Astrocyte (in vitro differentiated cells and primary cell): ENCODE data around the gene CEACAM3. TPM values are rescaled to one million over a fixed set of nuclear protein-coding genes. Genes with fewer than 3 reads are reported as not detected.

Experiments
- DNase-seq: peaks from one replicate; pipeline ENCODE4 v3.0.0-alpha.2; 2010; ENCODE audit warnings: low read depth
- FAIRE-seq: peaks from 2 replicates; lab custom pipeline; 2011; peaks lifted over from hg19 to GRCh38; lab: Jason Lieb, UNC
- H2AFZ ChIP-seq: 2 replicates; pipeline ENCODE4 v1.6.0; 2012; ENCODE audit warnings: low read depth, low read length, inconsistent platforms
- H3K27ac ChIP-seq: 2 replicates; pipeline ENCODE4 v1.5.1; 2011; ENCODE audit warnings: low read depth, low read length, inconsistent platforms
- H3K27me3 ChIP-seq: 2 replicates; pipeline ENCODE4 v1.6.0; 2011; ENCODE audit warnings: low read length, inconsistent platforms; ENCODE audit not compliant: insufficient read depth
- H3K36me3 ChIP-seq: 2 replicates; pipeline ENCODE4 v1.5.1; 2011; ENCODE audit warnings: low read length, inconsistent platforms; ENCODE audit not compliant: insufficient read depth
- H3K4me1 ChIP-seq: 2 replicates; pipeline ENCODE4 v1.5.1; 2011; ENCODE audit warnings: low read length, inconsistent platforms; ENCODE audit not compliant: insufficient read depth
- H3K4me2 ChIP-seq: 2 replicates; pipeline ENCODE4 v1.6.0; 2012; ENCODE audit warnings: low read length, inconsistent platforms
- H3K4me3 ChIP-seq: 2 replicates; pipeline ENCODE4 v1.5.1; 2011; ENCODE audit warnings: low read depth, mild to moderate bottlenecking, low read length, inconsistent platforms; ENCODE audit not compliant: insufficient read depth
- H3K79me2 ChIP-seq: 2 replicates; pipeline ENCODE4 v1.6.0; 2012; ENCODE audit warnings: mild to moderate bottlenecking, low read length, inconsistent platforms; ENCODE audit not compliant: insufficient read depth
- H3K9ac ChIP-seq: 2 replicates; pipeline ENCODE4 v1.6.0; 2012; ENCODE audit warnings: mild to moderate bottlenecking, low read length, inconsistent platforms
- H3K9me3 ChIP-seq: 2 replicates; pipeline ENCODE4 v1.5.1; 2012; ENCODE audit warnings: low read depth, mild to moderate bottlenecking, low read length, inconsistent platforms; ENCODE audit not compliant: insufficient read depth
- H4K20me1 ChIP-seq: 2 replicates; pipeline ENCODE4 v1.6.0; 2012; ENCODE audit warnings: low read length, inconsistent platforms; ENCODE audit not compliant: insufficient read depth
- H3K27ac Mint-ChIP-seq: one replicate; pipeline ENCODE4 v1.8.0; 2021; ENCODE audit warnings: mild to moderate bottlenecking, mixed read lengths; ENCODE audit not compliant: unreplicated experiment
- H3K27me3 Mint-ChIP-seq: one replicate; pipeline ENCODE4 v1.8.0; 2021; ENCODE audit warnings: low read depth, mixed read lengths; ENCODE audit not compliant: unreplicated experiment
- H3K36me3 Mint-ChIP-seq: one replicate; pipeline ENCODE4 v1.8.0; 2021; ENCODE audit warnings: low read depth, mixed read lengths; ENCODE audit not compliant: unreplicated experiment
- H3K4me1 Mint-ChIP-seq: one replicate; pipeline ENCODE4 v1.8.0; 2021; ENCODE audit warnings: low read depth, mixed read lengths; ENCODE audit not compliant: unreplicated experiment
- H3K4me3 Mint-ChIP-seq: one replicate; pipeline ENCODE4 v1.8.0; 2021; ENCODE audit warnings: mild to moderate bottlenecking, moderate library complexity, mixed read lengths; ENCODE audit not compliant: unreplicated experiment
- H3K9me3 Mint-ChIP-seq: one replicate; pipeline ENCODE4 v1.8.0; 2021; ENCODE audit warnings: mild to moderate bottlenecking, mixed read lengths; ENCODE audit not compliant: unreplicated experiment
- EZH2 ChIP-seq: IDR thresholded peaks from 2 replicates; pipeline ENCODE4 v1.6.1; 2012; ENCODE audit warnings: mild to moderate bottlenecking, low read length, inconsistent platforms; ENCODE audit not compliant: insufficient read depth
- total RNA-seq: library from RNA; stranded (reverse); gene quantifications from 2 replicates; pipeline ENCODE4 v1.2.1, GENCODE V29; 2021
- TF ChIP-seq, protein P1 (sequence below): IDR thresholded peaks from 2 replicates; pipeline ENCODE4 v1.5.1; 2011; ENCODE audit warnings: low read depth, mild to moderate bottlenecking, inconsistent platforms, low read length, moderate library complexity; ENCODE audit not compliant: insufficient read depth

The CEACAM3 gene
- total RNA-seq, 1 donor from 2014 or later, result not detected

- H3K4me3 ChIP-seq, result no peak overlapping the region
- H3K27ac Mint-ChIP-seq, result no peak overlapping the region
- no peak overlapping the region for H3K4me3 Mint-ChIP-seq
- H3K9ac ChIP-seq, result no peak overlapping the region
- no peaks in the 10 kb centered on the region for H3K36me3 ChIP-seq
- H3K36me3 Mint-ChIP-seq, result no peaks in the 10 kb centered on the region
- no peaks in the 10 kb centered on the region for H3K4me1 Mint-ChIP-seq
- FAIRE-seq (no peak), DNase-seq (no peak)
- no peaks in the 10 kb centered on the region for H3K79me2 ChIP-seq
- H4K20me1 ChIP-seq, result no peaks in the 10 kb centered on the region
- no peaks in the 10 kb centered on the region for H3K9me3 ChIP-seq
- H3K4me2 ChIP-seq, result no peak overlapping the region
- no peak overlapping the region for H3K27ac ChIP-seq
- no peaks in the 10 kb centered on the region for H3K9me3 Mint-ChIP-seq
- no peaks in the 10 kb centered on the region for H3K4me1 ChIP-seq
- H3K27me3 ChIP-seq, result peaks cover 34% of the 10 kb centered on the region
- peaks cover 47% of the 10 kb centered on the region for H3K27me3 Mint-ChIP-seq
- TF ChIP-seq, protein P1, sequence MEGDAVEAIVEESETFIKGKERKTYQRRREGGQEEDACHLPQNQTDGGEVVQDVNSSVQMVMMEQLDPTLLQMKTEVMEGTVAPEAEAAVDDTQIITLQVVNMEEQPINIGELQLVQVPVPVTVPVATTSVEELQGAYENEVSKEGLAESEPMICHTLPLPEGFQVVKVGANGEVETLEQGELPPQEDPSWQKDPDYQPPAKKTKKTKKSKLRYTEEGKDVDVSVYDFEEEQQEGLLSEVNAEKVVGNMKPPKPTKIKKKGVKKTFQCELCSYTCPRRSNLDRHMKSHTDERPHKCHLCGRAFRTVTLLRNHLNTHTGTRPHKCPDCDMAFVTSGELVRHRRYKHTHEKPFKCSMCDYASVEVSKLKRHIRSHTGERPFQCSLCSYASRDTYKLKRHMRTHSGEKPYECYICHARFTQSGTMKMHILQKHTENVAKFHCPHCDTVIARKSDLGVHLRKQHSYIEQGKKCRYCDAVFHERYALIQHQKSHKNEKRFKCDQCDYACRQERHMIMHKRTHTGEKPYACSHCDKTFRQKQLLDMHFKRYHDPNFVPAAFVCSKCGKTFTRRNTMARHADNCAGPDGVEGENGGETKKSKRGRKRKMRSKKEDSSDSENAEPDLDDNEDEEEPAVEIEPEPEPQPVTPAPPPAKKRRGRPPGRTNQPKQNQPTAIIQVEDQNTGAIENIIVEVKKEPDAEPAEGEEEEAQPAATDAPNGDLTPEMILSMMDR, result no peak
- TF ChIP-seq EZH2, result no peak
- no peak overlapping the region for H2AFZ ChIP-seq
Measured at GRCh38 chr19:41853344-41853743, 57.0 kb downstream of the CEACAM3 start.

- Histone ChIP-seq H2AFZ (no peak overlapping the region), H3K4me1 (no peaks in the 10 kb centered on the region), H3K9me3 (no peaks in the 10 kb centered on the region), H3K4me3 (no peak overlapping the region), H3K27ac (no peak overlapping the region), H3K27me3 (peaks cover 34% of the 10 kb centered on the region), H3K36me3 (no peaks in the 10 kb centered on the region), H4K20me1 (no peaks in the 10 kb centered on the region), H3K9ac (no peak overlapping the region), H3K79me2 (no peaks in the 10 kb centered on the region), H3K4me2 (no peak overlapping the region)
- TF ChIP-seq EZH2, result no peak
- TF ChIP-seq, protein P1, result no peak
- Mint-ChIP-seq H3K36me3 (no peaks in the 10 kb centered on the region), H3K4me1 (no peaks in the 10 kb centered on the region), H3K4me3 (no peak overlapping the region), H3K27ac (no peak overlapping the region), H3K9me3 (no peaks in the 10 kb centered on the region), H3K27me3 (peaks cover 44% of the 10 kb centered on the region)
- FAIRE-seq (no peak), DNase-seq (no peak)
Measured at GRCh38 chr19:41853768-41854167, 57.4 kb downstream of the CEACAM3 start.

GRCh38 chr19:41859213-41859617 is 62.8 kb downstream of the CEACAM3 start:
- Mint-ChIP-seq H3K36me3 (peaks cover 30% of the 10 kb centered on the region), H3K4me3 (peak overlapping the region; percentile 98), H3K4me1 (peaks cover 19% of the 10 kb centered on the region), H3K27ac (peak overlapping the region; percentile 98), H3K27me3 (peaks cover 9% of the 10 kb centered on the region), H3K9me3 (no peaks in the 10 kb centered on the region)
- H3K27me3 ChIP-seq, result peaks cover 8% of the 10 kb centered on the region
- TF ChIP-seq EZH2, result no peak
- TF ChIP-seq, protein P1, result no peak
- no peaks in the 10 kb centered on the region for H3K9me3 ChIP-seq
- H3K9ac ChIP-seq, result peak overlapping the region; percentile 67
- FAIRE-seq (no peak), DNase-seq (no peak)
- H3K4me2 ChIP-seq, result peak overlapping the region; percentile 97
- H3K4me1 ChIP-seq, result peaks cover 29% of the 10 kb centered on the region
- H4K20me1 ChIP-seq, result peaks cover 38% of the 10 kb centered on the region
- H3K4me3 ChIP-seq, result peak overlapping the region; percentile 30
- peak overlapping the region; percentile 21 for H2AFZ ChIP-seq
- no peak overlapping the region for H3K27ac ChIP-seq
- H3K79me2 ChIP-seq, result peaks cover 44% of the 10 kb centered on the region
- peaks cover 31% of the 10 kb centered on the region for H3K36me3 ChIP-seq
